ENCODE measurements around the gene PLA2G4B.

DNA sequence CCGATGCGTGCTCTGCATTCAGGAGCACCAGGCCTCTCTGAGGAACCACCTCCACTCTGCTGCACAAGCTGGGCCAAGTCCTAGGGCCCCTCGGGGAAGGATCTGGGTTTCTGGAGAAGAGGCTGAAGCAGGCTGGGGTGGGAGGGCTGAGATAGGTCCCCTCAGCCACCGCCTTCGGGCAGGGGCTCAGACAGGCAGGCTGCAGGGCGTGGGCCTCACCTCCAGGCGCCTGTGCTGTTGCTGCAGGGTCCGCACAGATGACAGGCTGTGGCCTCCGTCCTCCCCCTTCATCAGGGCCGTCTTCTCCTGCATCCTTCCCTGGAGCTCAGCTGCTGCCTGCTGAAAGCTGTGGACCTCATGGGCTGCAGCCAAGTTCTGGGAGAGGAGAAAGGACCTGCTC, 15.2 kb downstream of the PLA2G4B start:
- TF ChIP-seq CTCF (IDR thresholded peaks at IDR 0.05) (no peak), POLR2A (IDR thresholded peaks at IDR 0.05) (no peak)

Data from breast epithelium (tissue), 3 donors.